Breast epithelium (tissue), 3 donors: Measurements from ENCODE around the gene TP63.

Experiments used
- POLR2A ChIP-seq: fragments of 450-650 bp; IDR thresholded peaks from one replicate; pipeline ENCODE4 v1.6.1; 2016; ENCODE audit warnings: antibody characterized with exemption, mild to moderate bottlenecking, moderate library complexity
- POLR2AphosphoS5 ChIP-seq, 3 donors: sonication (generic); formaldehyde crosslinking; IDR thresholded peaks; one replicate each; pipeline ENCODE4 v1.6.1; 2017; ENCODE audit warnings: antibody characterized with exemption in 3 of 3
- TF ChIP-seq, protein P1 (sequence below), 3 donors: fragments of 450-650 bp; IDR thresholded peaks; one replicate each; pipeline ENCODE4 v1.5.1; 2016 to 2017; ENCODE audit warnings: antibody characterized with exemption in 3 of 3, mild to moderate bottlenecking in 3 of 3, moderate library complexity in 3 of 3

GRCh38 chr3:189689625-189690024 lies 58.4 kb downstream of the TP63 start:
- TF ChIP-seq, protein P1, sequence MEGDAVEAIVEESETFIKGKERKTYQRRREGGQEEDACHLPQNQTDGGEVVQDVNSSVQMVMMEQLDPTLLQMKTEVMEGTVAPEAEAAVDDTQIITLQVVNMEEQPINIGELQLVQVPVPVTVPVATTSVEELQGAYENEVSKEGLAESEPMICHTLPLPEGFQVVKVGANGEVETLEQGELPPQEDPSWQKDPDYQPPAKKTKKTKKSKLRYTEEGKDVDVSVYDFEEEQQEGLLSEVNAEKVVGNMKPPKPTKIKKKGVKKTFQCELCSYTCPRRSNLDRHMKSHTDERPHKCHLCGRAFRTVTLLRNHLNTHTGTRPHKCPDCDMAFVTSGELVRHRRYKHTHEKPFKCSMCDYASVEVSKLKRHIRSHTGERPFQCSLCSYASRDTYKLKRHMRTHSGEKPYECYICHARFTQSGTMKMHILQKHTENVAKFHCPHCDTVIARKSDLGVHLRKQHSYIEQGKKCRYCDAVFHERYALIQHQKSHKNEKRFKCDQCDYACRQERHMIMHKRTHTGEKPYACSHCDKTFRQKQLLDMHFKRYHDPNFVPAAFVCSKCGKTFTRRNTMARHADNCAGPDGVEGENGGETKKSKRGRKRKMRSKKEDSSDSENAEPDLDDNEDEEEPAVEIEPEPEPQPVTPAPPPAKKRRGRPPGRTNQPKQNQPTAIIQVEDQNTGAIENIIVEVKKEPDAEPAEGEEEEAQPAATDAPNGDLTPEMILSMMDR (IDR thresholded peaks at IDR 0.05): no peak
- TF ChIP-seq POLR2A: no peak
- no peak for TF ChIP-seq POLR2AphosphoS5 (IDR thresholded peaks at IDR 0.05)
